Right ventricle myocardium superior (tissue), 1 donor: ENCODE measurements around the gene CPSF2. TPM values are rescaled to one million over a fixed set of nuclear protein-coding genes. Genes with fewer than 3 reads are reported as not detected.

Experiments used
- ATAC-seq: fragments of 200-7000 bp; cut with Tn5 transposase; one replicate; pipeline ENCODE4 v1.9.1; 2020; ENCODE audit warnings: mild to moderate bottlenecking; ENCODE audit not compliant: poor library complexity
- DNase-seq: peaks from one replicate; pipeline ENCODE4 v3.0.0-alpha.2; 2020
- intact Hi-C: fragments of 100-400 bp; cut with DNase I; formaldehyde crosslinking; loops from one replicate; pipeline ENCODE4 v1.11.2; 2022
- long read RNA-seq: library from polyadenylated mRNA; unstranded; transcript quantifications from one replicate; pipeline ENCODE4 v2.0.0, GENCODE V29; 2021
- total RNA-seq: library from RNA; stranded (reverse); fragmentation: NEBNext Ultra II Directional; extraction: Animal tissue kit (Norgen Biotek cat#: 25700); gene quantifications from one replicate; pipeline ENCODE4 v1.2.1, GENCODE V29; 2021
- donor health status: DM: no; HTN: yes; CAD: no; lungs with severe emphysema.

Gene CPSF2
- 35.3 TPM for total RNA-seq
- long read RNA-seq, full-length matches to known transcripts: 4 of 22 reads
- long read RNA-seq, partial matches to known transcripts: 13 of 22 reads
- long read RNA-seq, other reads (novel, unspliced or antisense): 5 of 22 reads

GRCh38 chr14:92121670-92122350, at the start of gene CPSF2, which contains the start of gene NDUFB1:
Gene CPSF2 (plus strand): TSS chr14:92121969. CDS start chr14:92130985, 9,016 bp downstream.
Gene NDUFB1 (minus strand): TSS chr14:92121706. CDS start chr14:92117637, 4,069 bp downstream.
- DNase-seq (peak; percentile 91), ATAC-seq (peak; percentile 95)
- intact Hi-C loops: no loop called here

GRCh38 chr14:92074555-92074954, 47.2 kb upstream of the CPSF2 start:
- DNase-seq (no peak), ATAC-seq (no peak)
- intact Hi-C loops: no loop called here

GRCh38 chr14:92088494-92088893, 33.3 kb upstream of the CPSF2 start:
- no peak for DNase-seq
- ATAC-seq: no peak
- intact Hi-C loops: no loop called here

DNA sequence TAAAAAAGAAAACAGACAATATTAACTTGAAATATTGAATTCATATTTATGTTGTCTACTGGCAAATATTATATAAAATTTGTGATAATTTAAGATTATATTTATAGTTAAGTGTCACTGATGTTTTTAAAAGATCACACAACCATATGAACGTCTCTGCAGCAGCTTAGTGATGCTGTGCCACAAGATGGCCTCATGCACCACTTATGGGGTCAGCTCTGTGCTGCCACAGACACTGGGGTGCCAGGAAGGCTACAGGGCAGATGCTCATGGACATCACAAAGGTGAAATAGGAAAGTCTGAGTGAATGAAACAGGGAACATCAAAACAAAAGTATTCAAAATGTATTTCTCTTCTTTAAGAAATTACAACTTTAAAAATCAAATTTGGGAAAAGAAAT, 28.4 kb upstream of the CPSF2 start:
- DNase-seq (no peak), ATAC-seq (no peak)
- intact Hi-C loops: no loop called here

- DNase-seq: no peak
- intact Hi-C loops: loop anchor here (10.0 kb wide), 1 partner anchor 55 kb away; the partner anchor contains the start of gene TRIP11
- ATAC-seq: no peak
These were observed 22.0 kb upstream of the CPSF2 start for GRCh38 chr14:92099802-92100201.

DNA sequence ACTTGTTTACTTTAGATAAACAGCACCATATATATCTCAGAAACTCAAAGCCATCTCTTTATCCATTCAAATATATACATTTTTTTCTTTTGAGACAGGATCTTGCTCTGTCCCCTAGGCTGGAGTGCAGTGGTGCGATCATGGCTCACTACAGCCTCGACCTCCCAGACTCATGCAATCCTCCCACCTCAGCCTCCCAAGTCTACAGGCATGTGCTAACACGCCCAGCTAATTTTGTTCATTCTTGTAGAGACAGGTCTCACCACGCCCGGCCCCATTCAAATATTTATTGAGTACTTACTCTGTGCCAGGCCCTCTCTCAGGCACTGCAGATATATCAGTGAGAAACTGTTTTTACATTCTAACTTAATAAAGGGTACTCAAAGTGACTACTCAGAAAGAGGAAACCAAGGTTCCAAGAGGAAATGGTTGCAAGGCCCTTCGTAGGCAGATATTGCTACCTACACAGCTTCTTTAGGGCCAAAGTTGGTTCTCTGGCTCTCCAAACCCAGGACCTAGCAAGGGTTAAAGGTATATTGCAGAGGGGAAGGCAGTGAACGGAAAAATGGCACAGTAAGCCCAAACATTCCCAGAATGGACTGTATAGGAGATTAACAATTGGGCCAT, 18.3 kb upstream of the CPSF2 start:
- ATAC-seq (no peak), DNase-seq (no peak)
- intact Hi-C loops: loop anchor here (10.0 kb wide), 1 partner anchor 59 kb away; the partner anchor contains the start of gene TRIP11

DNA sequence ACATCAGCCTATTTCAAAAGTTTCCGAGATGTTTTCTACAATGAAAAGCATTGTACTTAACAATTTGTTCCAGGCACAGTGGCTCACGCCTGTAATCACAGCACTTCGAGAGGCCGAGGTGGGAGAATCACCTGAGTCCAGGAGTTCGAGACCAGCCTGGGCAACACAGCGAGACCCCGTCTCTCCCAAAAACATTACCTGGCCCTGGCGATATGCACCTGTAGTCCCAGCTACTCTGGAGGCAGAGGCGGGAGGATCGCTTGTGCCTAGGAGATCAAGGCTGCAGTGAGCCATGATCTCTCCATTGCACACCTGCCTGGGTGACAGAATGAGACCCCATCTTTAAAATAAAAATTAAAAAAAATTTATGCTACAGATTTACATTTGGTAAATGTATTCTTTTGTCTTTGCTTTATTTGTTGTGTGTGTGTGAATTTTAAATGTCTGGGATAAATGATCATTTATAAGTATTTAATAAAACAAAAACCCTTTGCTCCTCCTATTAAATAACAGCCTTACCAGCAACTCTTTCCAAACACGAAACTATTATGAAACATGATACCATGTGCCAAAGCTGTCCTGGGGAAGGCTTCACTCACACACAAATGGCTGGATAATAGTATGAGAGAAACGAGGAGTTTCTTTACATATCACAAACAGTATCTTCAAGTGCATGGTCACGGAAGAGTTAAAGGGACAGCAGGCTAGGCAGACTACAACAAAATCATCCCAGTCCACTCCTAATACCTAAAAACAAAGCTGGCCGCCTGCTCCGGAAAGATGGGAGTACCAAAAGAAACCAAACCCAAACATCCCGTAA, 16.5 kb upstream of the CPSF2 start:
- ATAC-seq (peak; percentile 7), DNase-seq (no peak)
- intact Hi-C loops: loop anchor here (10.0 kb wide), 1 partner anchor 60 kb away; the partner anchor contains the start of gene TRIP11

DNA sequence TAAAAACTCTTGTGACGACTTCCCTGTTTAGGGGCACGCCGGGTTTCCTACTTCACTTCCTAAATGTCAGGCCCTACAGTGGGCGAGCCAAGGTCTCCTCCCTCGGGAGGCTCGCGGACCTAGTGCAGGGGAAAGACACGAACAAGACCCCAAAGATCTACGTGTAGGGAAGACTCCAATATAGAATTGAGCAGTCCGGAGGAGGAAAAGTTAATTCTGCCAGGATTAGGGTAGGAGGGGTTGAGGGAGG, 16.0 kb upstream of the CPSF2 start:
- peak; percentile 80 for DNase-seq
- peak; percentile 51 for ATAC-seq
- intact Hi-C loops: loop anchor here (10.0 kb wide), 1 partner anchor 61 kb away; the partner anchor contains the start of gene TRIP11

- intact Hi-C loops: loop anchor here (10.0 kb wide), 1 partner anchor 62 kb away; the partner anchor contains the start of gene TRIP11
- DNase-seq (peak; percentile 98), ATAC-seq (peak; percentile 97)
These were observed 15.4 kb upstream of the CPSF2 start, which contains the start of gene ATXN3 for GRCh38 chr14:92106143-92106926. Gene ATXN3 (minus strand): TSS chr14:92106582. CDS start chr14:92106552, 30 bp downstream.

DNA sequence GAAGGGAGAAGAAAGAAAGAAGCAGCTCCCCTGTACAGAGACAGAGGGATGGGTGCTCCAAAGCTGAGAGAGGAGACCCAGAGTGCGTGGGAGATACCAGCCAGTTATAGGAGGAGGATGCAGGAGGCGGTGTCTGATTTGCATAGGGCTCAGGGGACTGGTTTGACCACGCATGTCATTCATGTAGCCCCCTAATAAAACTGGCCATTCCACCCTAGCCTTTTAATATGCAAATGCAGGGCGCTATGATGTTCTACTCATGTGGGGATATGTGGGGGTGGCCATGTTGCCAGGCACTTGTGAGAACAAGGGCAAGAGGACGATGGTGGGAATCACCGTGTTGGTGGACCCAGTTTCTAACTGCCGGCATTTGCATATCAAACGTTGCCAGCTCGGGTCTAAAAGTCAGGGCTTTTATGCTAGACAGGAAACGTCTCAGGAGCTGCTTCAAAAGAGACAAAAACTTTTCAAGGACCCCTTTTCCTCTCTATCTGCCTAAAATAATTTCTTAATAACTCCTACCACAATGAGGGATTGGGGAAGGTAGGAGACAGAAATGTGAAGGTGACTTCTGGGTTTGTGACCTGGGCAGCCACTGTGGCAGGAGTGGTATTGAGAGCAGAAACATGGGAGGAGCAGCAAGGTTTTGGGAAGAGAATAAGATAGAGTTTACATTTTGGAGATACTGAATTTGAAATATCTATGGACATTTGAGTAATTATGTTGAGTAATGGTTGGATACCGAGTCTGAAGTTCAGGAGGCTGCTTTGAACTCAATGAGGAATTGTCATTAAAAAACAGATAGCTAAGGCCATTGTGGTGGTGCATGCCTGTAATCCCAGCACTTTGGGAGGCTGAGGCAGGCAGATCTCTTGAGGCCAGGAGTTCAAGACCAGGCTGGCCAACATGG, 13.2 kb upstream of the CPSF2 start:
- intact Hi-C loops: loop anchor here (10.0 kb wide), 1 partner anchor 64 kb away; the partner anchor contains the start of gene TRIP11
- no peak for DNase-seq
- no peak for ATAC-seq

DNA sequence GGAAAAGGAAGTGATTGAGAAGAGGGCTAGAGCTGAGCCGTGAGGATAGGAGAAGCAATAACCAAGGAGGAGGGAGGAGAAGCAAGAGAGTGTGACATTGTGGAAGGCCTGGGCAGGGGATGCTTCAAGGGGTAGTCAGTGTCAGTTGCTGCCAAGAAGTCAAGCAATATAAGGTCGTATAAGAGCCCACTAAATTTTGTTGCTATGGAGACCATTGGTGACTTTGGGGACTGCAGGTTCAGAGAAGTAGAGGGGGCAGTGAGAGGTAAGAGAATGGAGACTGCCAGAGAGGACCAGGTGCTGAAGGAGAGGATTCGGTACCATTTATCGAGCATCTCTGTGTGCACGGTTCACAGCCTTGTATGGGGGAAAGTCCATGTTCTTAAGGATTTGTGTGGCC, 12.3 kb upstream of the CPSF2 start:
- intact Hi-C loops: loop anchor here (10.0 kb wide), 1 partner anchor 65 kb away; the partner anchor contains the start of gene TRIP11
- DNase-seq (no peak), ATAC-seq (no peak)

DNA sequence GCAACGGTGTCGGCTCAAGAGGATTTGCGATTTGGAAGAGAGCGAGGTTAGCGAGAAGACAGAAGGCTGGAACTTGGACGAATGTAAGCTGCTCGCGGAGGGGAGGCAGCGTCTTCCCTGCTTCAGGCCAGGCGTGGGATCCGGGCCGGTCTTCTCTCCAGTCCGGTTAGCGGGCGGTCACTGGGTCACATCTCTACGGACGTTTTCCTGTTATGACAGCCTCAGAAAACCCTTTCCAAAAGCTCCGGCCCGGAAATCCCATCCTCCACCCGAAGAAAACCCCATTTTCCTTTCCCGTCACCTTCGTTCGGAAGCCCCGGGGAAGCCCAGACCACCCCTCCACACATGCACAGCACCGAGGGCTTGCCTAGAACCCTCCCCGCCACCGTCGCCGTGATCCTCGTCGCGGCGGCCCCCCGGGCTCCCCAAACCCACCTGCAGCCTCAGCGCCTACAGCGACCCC, 531 bp upstream of the CPSF2 start:
- intact Hi-C loops: no loop called here
- DNase-seq (peak; percentile 75), ATAC-seq (peak; percentile 51)

DNA sequence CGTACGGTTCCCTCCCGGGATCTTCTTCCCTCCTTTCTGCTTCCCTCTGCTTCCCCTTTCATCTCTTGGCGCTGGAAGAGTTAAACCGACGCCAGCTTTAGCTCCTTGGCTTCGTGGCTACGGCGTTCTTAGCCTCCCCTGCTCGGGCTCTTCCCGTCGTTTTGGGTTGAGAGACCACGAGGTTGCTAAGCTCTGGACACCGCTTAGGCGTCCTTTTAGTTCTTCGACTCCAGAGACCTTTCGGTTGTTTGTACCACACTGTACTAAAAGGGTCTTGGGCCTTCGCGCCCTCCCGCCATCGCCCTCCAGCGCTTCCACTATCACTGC, 545 bp downstream of the CPSF2 start:
- intact Hi-C loops: no loop called here
- DNase-seq (no peak), ATAC-seq (peak; percentile 47)

DNA sequence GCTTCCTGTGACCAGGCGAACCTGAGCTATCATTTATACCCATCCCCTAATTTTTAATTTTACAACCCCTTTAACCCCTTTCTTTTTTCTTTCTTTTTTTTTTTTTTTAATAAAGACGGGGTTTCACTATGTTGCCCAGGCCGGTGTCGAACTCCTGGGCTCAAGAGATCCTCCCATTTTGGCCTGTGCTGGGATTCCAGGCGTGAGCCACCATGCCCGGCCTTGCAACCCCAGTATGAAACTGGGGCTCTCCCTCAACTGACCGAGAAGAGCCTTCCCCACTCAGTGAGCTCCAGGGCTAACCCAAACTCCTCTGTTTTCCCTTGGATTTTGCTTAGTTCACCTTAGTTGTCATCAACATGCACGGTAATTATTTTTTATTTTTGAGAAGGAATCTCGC, 992 bp downstream of the CPSF2 start:
- DNase-seq (no peak), ATAC-seq (no peak)
- intact Hi-C loops: no loop called here

- ATAC-seq (no peak), DNase-seq (no peak)
- intact Hi-C loops: no loop called here
These were observed 12.7 kb downstream of the CPSF2 start for GRCh38 chr14:92134456-92134855.

GRCh38 chr14:92135269-92135668, 13.5 kb downstream of the CPSF2 start:
- ATAC-seq: no peak

GRCh38 chr14:92143309-92143708, 21.5 kb downstream of the CPSF2 start:
- intact Hi-C loops: no loop called here
- no peak for DNase-seq
- ATAC-seq: no peak

More at GRCh38 chr14:92135269-92135668, 13.5 kb downstream of the CPSF2 start:
- no peak for DNase-seq
- intact Hi-C loops: no loop called here
